Measurements from ENCODE around the gene SEPHS2.

The SEPHS2 gene

GRCh38 chr16:30490210-30490609, 44.5 kb upstream of the SEPHS2 start:
- ChIA-PET CTCF (interaction anchor here (2.4 kb wide), 1 partner anchor 41 kb away, joined by 9 read pairs; no protein-coding TSS in a partner anchor), POLR2A (interaction anchor here (0.7 kb wide), 1 partner anchor 169 kb away, joined by 6 read pairs; no protein-coding TSS in a partner anchor)
- DNase-seq (ENCODE audit: low read depth, low spot score): no peak
- no peak for TF ChIP-seq CTCF (IDR thresholded peaks at IDR 0.05; ENCODE audit: insufficient read depth, low read length, missing control alignments)
- H3K4me3 ChIP-seq (ENCODE audit: low read depth, low read length): no peak overlapping the region

DNA sequence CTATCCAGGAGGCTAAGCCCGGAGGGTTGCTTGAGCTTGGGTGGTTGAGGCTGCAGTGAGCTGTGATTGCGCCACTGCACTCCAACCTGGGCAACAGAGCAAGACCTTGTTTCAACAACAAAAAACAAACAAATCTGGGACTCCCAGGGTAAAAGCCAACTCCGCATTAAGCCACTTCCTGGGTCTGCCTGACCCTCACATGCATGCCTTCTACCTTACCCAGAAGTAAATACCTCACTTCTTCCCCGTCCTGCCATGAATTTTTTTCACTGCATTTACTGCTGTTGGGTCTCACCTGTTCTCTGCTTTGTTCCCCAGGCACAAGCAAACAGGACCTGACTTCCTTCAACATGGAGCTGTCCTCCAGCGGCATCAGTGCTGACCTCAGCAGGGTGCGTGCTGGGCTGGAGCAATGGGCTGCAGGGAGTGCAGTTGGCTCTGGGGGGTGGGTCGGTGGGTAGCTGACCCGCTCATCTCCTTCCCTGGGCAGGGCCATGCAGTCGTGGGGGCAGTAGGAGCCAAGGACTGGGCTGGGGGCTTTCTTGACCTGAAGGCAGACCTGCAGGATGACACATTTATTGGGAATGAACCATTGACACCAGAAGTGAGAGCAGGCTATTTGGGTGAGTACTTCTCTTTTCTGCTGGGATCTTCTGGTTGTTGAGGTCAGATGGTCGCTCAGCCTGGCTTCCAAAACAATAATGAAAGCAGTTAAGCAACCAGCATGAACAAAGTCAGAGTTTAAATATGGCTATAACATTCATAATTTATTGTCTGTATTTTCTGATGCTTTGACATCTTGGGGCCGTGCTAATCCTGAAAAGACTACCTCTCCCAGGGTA, 43.3 kb upstream of the SEPHS2 start:
- H3K4me3 ChIP-seq (ENCODE audit: low read depth, low read length): no peak overlapping the region
- TF ChIP-seq CTCF (IDR thresholded peaks at IDR 0.05; ENCODE audit: insufficient read depth, low read length, missing control alignments): no peak
- no peak for DNase-seq (ENCODE audit: low read depth, low spot score)
- POLR2A ChIA-PET: no interaction called here
- CTCF ChIA-PET: no interaction called here

DNA sequence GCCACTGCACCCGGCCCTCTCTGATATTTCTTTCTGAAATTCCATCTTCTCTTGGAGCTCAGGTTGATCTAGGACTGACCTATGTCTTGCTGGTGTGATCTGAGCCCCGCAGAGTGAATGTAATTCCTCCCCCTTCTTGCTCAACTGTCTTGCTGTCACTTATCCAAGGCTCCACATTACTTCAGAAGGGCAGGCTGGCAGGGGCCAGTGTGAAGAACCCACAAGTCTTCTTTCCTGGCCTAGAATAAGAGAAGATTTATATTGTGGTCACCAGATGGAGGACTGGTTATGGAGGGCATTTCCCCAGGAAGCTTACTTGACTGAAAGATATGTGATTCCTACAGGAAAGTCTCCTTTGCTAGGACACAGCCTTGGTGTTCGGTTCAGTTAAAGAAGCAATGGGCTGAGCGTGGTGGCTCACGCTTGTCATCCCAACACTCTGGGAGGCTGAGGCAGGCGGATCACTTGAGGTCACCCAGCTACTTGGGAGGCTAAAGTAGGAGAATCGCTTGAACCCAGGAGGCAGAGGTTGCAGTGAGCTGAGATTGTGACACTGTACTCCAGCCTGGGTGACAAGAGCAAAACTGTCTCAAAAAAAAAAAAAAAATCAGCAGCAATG, 40.3 kb upstream of the SEPHS2 start:
- TF ChIP-seq CTCF (IDR thresholded peaks at IDR 0.05; ENCODE audit: insufficient read depth, low read length, missing control alignments): no peak
- CTCF ChIA-PET: interaction anchor here (1.0 to 1.1 kb wide), 2 partner anchors 10 to 12 kb away, joined by 3 to 4 read pairs; no protein-coding TSS in a partner anchor
- no peak for DNase-seq (ENCODE audit: low read depth, low spot score)
- no peak overlapping the region for H3K4me3 ChIP-seq (ENCODE audit: low read depth, low read length)
- POLR2A ChIA-PET: no interaction called here

GRCh38 chr16:30484887-30485286, 39.2 kb upstream of the SEPHS2 start:
- DNase-seq (ENCODE audit: low read depth, low spot score): no peak
- no peak overlapping the region for H3K4me3 ChIP-seq (ENCODE audit: low read depth, low read length)
- no peak for TF ChIP-seq CTCF (IDR thresholded peaks at IDR 0.05; ENCODE audit: insufficient read depth, low read length, missing control alignments)
- ChIA-PET POLR2A (interaction anchor here (0.6 kb wide), 1 partner anchor 16 kb away, joined by 3 read pairs; no protein-coding TSS in a partner anchor), CTCF (no interaction called here)

DNA sequence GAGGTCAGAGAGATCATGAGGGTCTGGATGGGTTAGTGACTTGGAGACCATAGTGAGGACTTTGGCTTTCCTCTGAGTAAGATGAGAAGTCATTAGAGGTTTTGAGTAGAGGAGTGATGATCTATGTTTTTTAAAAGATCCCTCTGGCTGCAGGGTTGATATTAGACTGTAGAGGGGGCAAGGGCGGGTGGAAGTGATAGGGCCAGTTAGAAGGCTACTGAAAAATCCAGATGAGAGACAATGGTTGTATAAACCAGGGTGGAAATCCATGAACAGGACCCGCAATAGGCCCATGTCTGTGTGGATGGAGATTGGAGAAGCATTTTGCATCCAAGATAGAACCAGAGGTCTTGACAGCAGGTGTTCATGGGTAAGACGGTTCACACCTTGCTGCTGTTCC, 36.7 kb upstream of the SEPHS2 start:
- CTCF ChIA-PET: interaction anchor here (3.8 kb wide), 1 partner anchor 32 kb away, joined by 18 read pairs; no protein-coding TSS in a partner anchor
- POLR2A ChIA-PET: no interaction called here
- no peak for DNase-seq (ENCODE audit: low read depth, low spot score)

More for the DNA sequence above, 36.7 kb upstream of the SEPHS2 start:
- no peak for TF ChIP-seq CTCF (IDR thresholded peaks at IDR 0.05; ENCODE audit: insufficient read depth, low read length, missing control alignments)
- H3K4me3 ChIP-seq (ENCODE audit: low read depth, low read length): no peak overlapping the region
